SK-N-SH treated with all-trans-retinoic acid at 6 μM for 48 hours (cell line): Measurements from ENCODE around the gene OR8D2.

Experiments
- CSRNP3 ChIP-seq: fragments of 250-450 bp; sonication (Bioruptor Pico); IDR thresholded peaks from 2 replicates; pipeline ENCODE4 v1.5.1; 2021; ENCODE audit warnings: mild to moderate bottlenecking, moderate library complexity
- PATZ1 ChIP-seq: fragments of 250-450 bp; sonication (Bioruptor Pico); IDR thresholded peaks from 2 replicates; pipeline ENCODE4 v1.8.0; 2020; ENCODE audit warnings: mild to moderate bottlenecking, moderate library complexity, borderline replicate concordance

DNA sequence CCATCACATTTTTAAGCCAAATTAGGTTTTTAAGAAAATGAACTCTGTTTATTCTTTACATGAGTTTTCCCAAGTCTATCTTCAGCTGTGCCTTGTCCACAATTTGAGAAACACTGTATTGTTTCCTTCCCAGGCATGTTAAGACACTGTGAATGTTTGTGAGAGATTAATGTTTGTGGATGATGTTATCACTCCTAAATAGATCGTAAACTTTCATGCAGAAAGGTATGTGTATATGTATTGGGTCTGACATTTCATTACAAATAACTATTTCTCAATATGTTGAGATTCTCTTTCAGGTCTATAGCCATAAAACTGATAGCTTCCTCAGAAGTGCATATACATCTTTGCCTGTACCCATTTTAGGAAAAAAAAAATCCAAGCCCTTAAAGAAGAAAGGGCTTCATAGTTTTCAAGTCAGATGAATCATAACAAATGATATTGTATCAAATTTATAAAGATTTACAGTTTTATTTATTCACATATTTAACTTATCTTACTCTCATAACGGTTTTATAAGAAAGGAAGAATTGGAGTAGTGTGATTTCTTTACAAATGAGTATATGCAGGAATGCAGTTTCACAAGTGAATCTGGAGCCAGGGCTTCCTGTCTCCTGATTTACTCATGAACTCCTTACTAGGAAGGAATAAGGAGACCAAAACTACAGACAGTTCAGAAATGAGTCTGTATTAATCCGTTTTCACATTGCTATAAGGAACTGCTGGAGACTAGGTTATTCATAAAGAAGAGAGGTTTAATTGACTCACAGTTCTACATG is 17.5 kb downstream of the OR8D2 start:
- TF ChIP-seq CSRNP3 (CRISPR knock-in tag) (no peak), PATZ1 (CRISPR knock-in tag) (no peak)
